ENCODE data around the gene PRKG1. TPM values are rescaled to one million over a fixed set of nuclear protein-coding genes. Genes with fewer than 3 reads are reported as not detected.

Gene PRKG1
- total and polyA plus RNA-seq, 2 of the 8 experiments (the other 6 are each of a cell fraction or from before 2014, with no cell fraction given) = 4.2 to 15.2 TPM

- TF ChIP-seq CEBPB (IDR thresholded peaks at IDR 0.05; ENCODE audit: low read depth, low read length) (no peak), TCF12 (IDR thresholded peaks at IDR 0.05; ENCODE audit: low read depth, low read length) (peak; percentile 99), FOSL1 (IDR thresholded peaks at IDR 0.05; ENCODE audit: insufficient read depth, low read depth, low read length) (no peak), RBBP5 (IDR thresholded peaks at IDR 0.05; ENCODE audit: borderline replicate concordance, low read depth, low read length) (no peak), POLR2A (IDR thresholded peaks at IDR 0.05; ENCODE audit: control extremely low read depth in 1 of 2, low read depth in 2 of 2, low read length in 2 of 2) (no peak), TBP (IDR thresholded peaks at IDR 0.05; ENCODE audit: low read depth, low read length) (no peak), BRCA1 (IDR thresholded peaks at IDR 0.05; ENCODE audit: low read depth, low read length) (no peak), CREB1 (IDR thresholded peaks at IDR 0.05) (no peak), MAX (IDR thresholded peaks at IDR 0.05) (no peak), RXRA (IDR thresholded peaks at IDR 0.05; ENCODE audit: insufficient read depth, low read depth, low read length) (no peak), ZNF274 (IDR thresholded peaks at IDR 0.05; ENCODE audit: borderline replicate concordance, extremely low read depth, low read length) (no peak), SP1 (IDR thresholded peaks at IDR 0.05; ENCODE audit: low read depth, low read length) (peak; percentile 73; the same call in 1 of the 2 replicates), BACH1 (IDR thresholded peaks at IDR 0.05; ENCODE audit: low read length) (no peak), ATF2 (IDR thresholded peaks at IDR 0.05; ENCODE audit: low read length) (peak; percentile 78), JUND (IDR thresholded peaks at IDR 0.05; ENCODE audit: low read length) (peak; percentile 80), NRF1 (IDR thresholded peaks at IDR 0.05; ENCODE audit: low read depth, low read length) (no peak), TAF7 (optimal IDR thresholded peaks at IDR 0.05; ENCODE audit: borderline replicate concordance, low read depth, low read length) (no peak)
Measured at GRCh38 chr10:51910189-51910588, 835.9 kb downstream of the PRKG1 start (continued).

Data from H1 (cell line).